ENCODE measurements around the gene PARP12. TPM values are rescaled to one million over a fixed set of nuclear protein-coding genes. Genes with fewer than 3 reads are reported as not detected.

Gene PARP12
- polyA plus RNA-seq, 1 donor (not counting 4 experiments of a cell fraction or from before 2014, with no cell fraction given) = 66.0 TPM

DNA sequence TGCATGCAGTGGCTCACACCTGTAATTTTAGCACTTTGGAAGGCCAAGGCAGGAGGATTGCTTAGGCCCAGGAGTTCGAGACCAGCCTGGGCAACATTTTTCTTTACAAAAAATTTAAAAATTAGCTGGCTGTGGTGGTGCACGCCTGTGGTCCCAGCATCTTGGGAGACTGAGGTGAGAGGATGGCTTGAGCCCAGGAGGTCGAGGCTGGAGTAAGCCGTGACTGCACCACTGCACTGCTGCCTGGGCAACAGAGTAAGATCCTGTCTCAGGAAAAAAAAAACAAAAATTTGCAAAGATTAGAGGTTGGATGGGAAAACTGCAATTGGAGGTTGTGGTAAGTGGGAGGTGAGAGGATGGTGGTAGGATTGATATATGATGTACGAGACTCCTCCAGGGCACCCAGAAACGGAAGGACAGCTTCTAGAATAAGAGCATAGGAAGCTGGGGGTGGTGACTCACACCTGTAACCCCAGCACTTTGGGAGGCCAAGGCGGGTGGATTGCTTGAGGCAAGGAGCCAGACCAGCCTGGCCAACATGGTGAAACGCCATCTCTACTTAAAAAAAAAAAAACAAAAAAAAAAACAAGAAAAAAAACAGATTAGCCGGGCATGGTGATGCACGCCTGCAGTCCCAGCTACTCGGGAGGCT is 19.1 kb upstream of the PARP12 start:
- Histone ChIP-seq H3K9ac (ENCODE audit: control insufficient read depth, extremely low read depth, insufficient read depth, low read length) (no peak overlapping the region), H2AFZ (ENCODE audit: control insufficient read depth, low read length) (no peak overlapping the region), H3K36me3 (ENCODE audit: control insufficient read depth in 2 of 2, extremely low read depth in 1 of 2, insufficient read depth in 2 of 2, low read length in 2 of 2) (no peaks in the 10 kb centered on the region), H3K27me3 (ENCODE audit: control insufficient read depth, extremely low read depth, insufficient read depth, low read length) (peaks cover 5% of the 10 kb centered on the region), H3K9me3 (ENCODE audit: control insufficient read depth, low read depth, low read length) (no peaks in the 10 kb centered on the region), H3K4me1 (ENCODE audit: control insufficient read depth, extremely low read depth, insufficient read depth, low read length) (no peaks in the 10 kb centered on the region), H3K27ac (ENCODE audit: control insufficient read depth, insufficient read depth, low read length) (no peak overlapping the region), H4K20me1 (ENCODE audit: control insufficient read depth, extremely low read depth, insufficient read depth, low read length) (no peaks in the 10 kb centered on the region), H3K4me2 (ENCODE audit: control insufficient read depth, extremely low read depth, insufficient read depth, low read depth, low read length) (no peak overlapping the region), H3K79me2 (ENCODE audit: control insufficient read depth, insufficient read depth, low read length) (no peaks in the 10 kb centered on the region), H3K9me1 (ENCODE audit: control insufficient read depth, extremely low read depth, insufficient read depth, low read length) (no peaks in the 10 kb centered on the region), H3K4me3 (ENCODE audit: control insufficient read depth in 2 of 3, extremely low read depth in 1 of 3, insufficient read depth in 2 of 3, low read depth in 1 of 3, low read length in 3 of 3) (no peak overlapping the region)
- DNase-seq (ENCODE audit: low read depth, low spot score) (no peak), FAIRE-seq (no peak)
- no peak for TF ChIP-seq EZH2 (IDR thresholded peaks at IDR 0.05; ENCODE audit: low read length)
- TF ChIP-seq, protein P1, sequence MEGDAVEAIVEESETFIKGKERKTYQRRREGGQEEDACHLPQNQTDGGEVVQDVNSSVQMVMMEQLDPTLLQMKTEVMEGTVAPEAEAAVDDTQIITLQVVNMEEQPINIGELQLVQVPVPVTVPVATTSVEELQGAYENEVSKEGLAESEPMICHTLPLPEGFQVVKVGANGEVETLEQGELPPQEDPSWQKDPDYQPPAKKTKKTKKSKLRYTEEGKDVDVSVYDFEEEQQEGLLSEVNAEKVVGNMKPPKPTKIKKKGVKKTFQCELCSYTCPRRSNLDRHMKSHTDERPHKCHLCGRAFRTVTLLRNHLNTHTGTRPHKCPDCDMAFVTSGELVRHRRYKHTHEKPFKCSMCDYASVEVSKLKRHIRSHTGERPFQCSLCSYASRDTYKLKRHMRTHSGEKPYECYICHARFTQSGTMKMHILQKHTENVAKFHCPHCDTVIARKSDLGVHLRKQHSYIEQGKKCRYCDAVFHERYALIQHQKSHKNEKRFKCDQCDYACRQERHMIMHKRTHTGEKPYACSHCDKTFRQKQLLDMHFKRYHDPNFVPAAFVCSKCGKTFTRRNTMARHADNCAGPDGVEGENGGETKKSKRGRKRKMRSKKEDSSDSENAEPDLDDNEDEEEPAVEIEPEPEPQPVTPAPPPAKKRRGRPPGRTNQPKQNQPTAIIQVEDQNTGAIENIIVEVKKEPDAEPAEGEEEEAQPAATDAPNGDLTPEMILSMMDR (optimal IDR thresholded peaks at IDR 0.05 in 1 of 3, IDR thresholded peaks at IDR 0.05 in 1 of 3, conservative IDR thresholded peaks at IDR 0.05 in 1 of 3; ENCODE audit: extremely low read depth in 1 of 3, insufficient read depth in 2 of 3, low read length in 3 of 3) = no peak
- dilution Hi-C loops (cut with MboI; ENCODE audit: extremely low pct_ligation_motif_present, low sequenced_read_pairs) = no loop called here

DNA sequence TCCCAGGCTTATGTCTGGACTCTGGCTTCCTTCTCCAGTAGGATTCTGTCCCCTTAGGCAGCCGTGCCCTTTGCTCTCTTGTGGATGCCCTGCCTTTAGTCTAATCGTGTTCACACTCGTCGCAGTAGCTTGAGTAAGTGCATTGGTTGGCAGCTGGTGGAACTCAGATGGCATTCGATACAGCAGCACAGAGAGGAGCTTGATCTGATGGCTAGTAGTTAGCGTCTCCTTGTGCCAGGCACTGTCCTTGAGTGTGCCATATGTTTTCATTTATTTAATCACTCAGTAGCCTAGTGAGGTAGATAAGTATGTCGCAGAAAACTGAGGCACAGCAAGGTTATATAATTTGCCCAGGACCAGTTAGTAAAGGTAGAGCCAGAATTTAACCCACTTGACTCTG is 18.2 kb upstream of the PARP12 start:
- peaks cover 5% of the 10 kb centered on the region for H3K27me3 ChIP-seq (ENCODE audit: control insufficient read depth, extremely low read depth, insufficient read depth, low read length)
- H3K9ac ChIP-seq (ENCODE audit: control insufficient read depth, extremely low read depth, insufficient read depth, low read length) = no peak overlapping the region
- no peaks in the 10 kb centered on the region for H3K9me3 ChIP-seq (ENCODE audit: control insufficient read depth, low read depth, low read length)
- H4K20me1 ChIP-seq (ENCODE audit: control insufficient read depth, extremely low read depth, insufficient read depth, low read length) = no peaks in the 10 kb centered on the region
- no peak overlapping the region for H3K4me3 ChIP-seq (ENCODE audit: control insufficient read depth in 2 of 3, extremely low read depth in 1 of 3, insufficient read depth in 2 of 3, low read depth in 1 of 3, low read length in 3 of 3)
- H3K9me1 ChIP-seq (ENCODE audit: control insufficient read depth, extremely low read depth, insufficient read depth, low read length) = no peaks in the 10 kb centered on the region
- TF ChIP-seq EZH2 (IDR thresholded peaks at IDR 0.05; ENCODE audit: low read length) = no peak
- TF ChIP-seq, protein P1 (optimal IDR thresholded peaks at IDR 0.05 in 1 of 3, IDR thresholded peaks at IDR 0.05 in 1 of 3, conservative IDR thresholded peaks at IDR 0.05 in 1 of 3; ENCODE audit: extremely low read depth in 1 of 3, insufficient read depth in 2 of 3, low read length in 3 of 3) = no peak
- H3K36me3 ChIP-seq (ENCODE audit: control insufficient read depth in 2 of 2, extremely low read depth in 1 of 2, insufficient read depth in 2 of 2, low read length in 2 of 2) = no peaks in the 10 kb centered on the region
- H3K4me2 ChIP-seq (ENCODE audit: control insufficient read depth, extremely low read depth, insufficient read depth, low read depth, low read length) = no peak overlapping the region
- no peaks in the 10 kb centered on the region for H3K4me1 ChIP-seq (ENCODE audit: control insufficient read depth, extremely low read depth, insufficient read depth, low read length)
- FAIRE-seq (peak; percentile 29), DNase-seq (ENCODE audit: low read depth, low spot score) (no peak)
- no peak overlapping the region for H2AFZ ChIP-seq (ENCODE audit: control insufficient read depth, low read length)
- dilution Hi-C loops (cut with MboI; ENCODE audit: extremely low pct_ligation_motif_present, low sequenced_read_pairs) = no loop called here
- no peaks in the 10 kb centered on the region for H3K79me2 ChIP-seq (ENCODE audit: control insufficient read depth, insufficient read depth, low read length)
- no peak overlapping the region for H3K27ac ChIP-seq (ENCODE audit: control insufficient read depth, insufficient read depth, low read length)

Data from keratinocyte (primary cell).